T-cell (primary cell): ENCODE results near the gene SENP5. TPM values are rescaled to one million over a fixed set of nuclear protein-coding genes. Genes with fewer than 3 reads are reported as not detected.

Source experiments
- ATAC-seq, 4 experiments: fragments of 200-7000 bp in 3 of 4; fragments of 150-1000 bp in 1 of 4; cut with Tn5 transposase; replicated peaks in 1 of 4; 1 replicate in 3 of 4; 2 replicates in 1 of 4; pipeline ENCODE4 v1.10.0; 2021; ENCODE audit warnings: moderate library complexity in 3 of 4, mild to moderate bottlenecking in 2 of 4, moderate number of reproducible peaks in 1 of 4
- CTCF ChIA-PET, 2 donors: fragments of 300-600 bp; sonication (Branson Sonifier 250); formaldehyde crosslinking; loops; one replicate each; lab custom pipeline; 2022; ENCODE audit warnings: antibody characterized with exemption in 2 of 2; lab: Charles Lee
- POLR2A ChIA-PET, 2 donors: fragments of 300-600 bp; sonication (Branson Sonifier 250); formaldehyde crosslinking; loops; one replicate each; lab custom pipeline; 2022; ENCODE audit warnings: antibody characterized with exemption in 2 of 2; lab: Charles Lee
- DNase-seq, 35 experiments: peaks; one replicate each; pipeline versions ENCODE4 v3.0.0 to v3.0.0-alpha.2; 2013 to 2023
- H3K27ac ChIP-seq: one replicate; pipeline ENCODE4 v1.5.1; 2013; ENCODE audit warnings: low read length
- H3K27me3 ChIP-seq, 2 experiments: replicated peaks in 1 of 2; 1 replicate in 1 of 2; 2 replicates in 1 of 2; pipeline versions ENCODE4 v1.6.1 to v1.7.0; 2013; ENCODE audit warnings: low read length in 1 of 2, mixed read lengths in 1 of 2; ENCODE audit not compliant: control insufficient read depth in 2 of 2, insufficient read depth in 2 of 2; ENCODE audit errors: extremely low read depth in 1 of 2
- H3K36me3 ChIP-seq, 2 donors: 1 replicate in 1 of 2; 2 replicates in 1 of 2; pipeline versions ENCODE4 v1.6.1 to v1.7.0; 2013; ENCODE audit warnings: low read length in 1 of 2; ENCODE audit not compliant: control insufficient read depth in 2 of 2, insufficient read depth in 1 of 2; ENCODE audit errors: extremely low read depth in 1 of 2
- H3K4me1 ChIP-seq, 2 experiments: 1 replicate in 1 of 2; 2 replicates in 1 of 2; pipeline versions ENCODE4 v1.6.1 to v1.7.0; 2013; ENCODE audit warnings: low read length in 2 of 2, mixed read lengths in 1 of 2; ENCODE audit not compliant: insufficient read depth in 2 of 2, control insufficient read depth in 1 of 2; ENCODE audit errors: extremely low read depth in 1 of 2
- H3K4me3 ChIP-seq, 2 donors: 1 replicate in 1 of 2; 2 replicates in 1 of 2; pipeline versions ENCODE4 v1.5.1 to v1.7.0; 2013; ENCODE audit warnings: mild to moderate bottlenecking in 2 of 2, low read length in 1 of 2, moderate library complexity in 1 of 2; ENCODE audit not compliant: control insufficient read depth in 1 of 2; ENCODE audit errors: extremely low read depth in 1 of 2
- H3K9me3 ChIP-seq: 2 replicates; pipeline ENCODE4 v1.7.0; 2013
- H3K27ac Mint-ChIP-seq, 2 donors: one replicate each; pipeline ENCODE4 v1.8.0; 2020 to 2021; ENCODE audit warnings: mild to moderate bottlenecking in 2 of 2, mixed read lengths in 2 of 2
- H3K27me3 Mint-ChIP-seq, 2 donors: one replicate each; pipeline ENCODE4 v1.8.0; 2021 to 2022; ENCODE audit warnings: mixed read lengths in 2 of 2
- H3K36me3 Mint-ChIP-seq: one replicate; pipeline ENCODE4 v1.8.0; 2021; ENCODE audit warnings: mixed read lengths
- H3K4me1 Mint-ChIP-seq, 3 donors: one replicate each; pipeline ENCODE4 v1.8.0; 2020 to 2022; ENCODE audit warnings: mixed read lengths in 3 of 3, mild to moderate bottlenecking in 1 of 3
- H3K4me3 Mint-ChIP-seq, 3 donors: one replicate each; pipeline ENCODE4 v1.8.0; 2020 to 2022; ENCODE audit warnings: mild to moderate bottlenecking in 3 of 3, mixed read lengths in 3 of 3, moderate library complexity in 3 of 3
- H3K9me3 Mint-ChIP-seq, 3 donors: one replicate each; pipeline ENCODE4 v1.8.0; 2020 to 2022; ENCODE audit warnings: mixed read lengths in 3 of 3
- WGBS: methylation state at CpG from one replicate; pipeline ENCODE4 v1.1.5; 2013; ENCODE audit warnings: missing lambda C conversion rate; ENCODE audit not compliant: insufficient coverage; 5-methylcytosine and 5-hydroxymethylcytosine counted together
- total RNA-seq, 35 experiments: library from RNA in 6 of 35; stranded (reverse) in 6 of 35; fragments of 120-200 nt in 1 of 35; gene quantifications; one replicate each; pipeline versions ENCODE4 v1.2.1 to v1.2.4 and lab custom pipeline; 2013 to 2026

The SENP5 gene
- total RNA-seq, 5 donors from 2014 or later (not counting 1 experiment from before 2014, with no cell fraction given): 33.8 to 61.2 (median 37.5) TPM

DNA sequence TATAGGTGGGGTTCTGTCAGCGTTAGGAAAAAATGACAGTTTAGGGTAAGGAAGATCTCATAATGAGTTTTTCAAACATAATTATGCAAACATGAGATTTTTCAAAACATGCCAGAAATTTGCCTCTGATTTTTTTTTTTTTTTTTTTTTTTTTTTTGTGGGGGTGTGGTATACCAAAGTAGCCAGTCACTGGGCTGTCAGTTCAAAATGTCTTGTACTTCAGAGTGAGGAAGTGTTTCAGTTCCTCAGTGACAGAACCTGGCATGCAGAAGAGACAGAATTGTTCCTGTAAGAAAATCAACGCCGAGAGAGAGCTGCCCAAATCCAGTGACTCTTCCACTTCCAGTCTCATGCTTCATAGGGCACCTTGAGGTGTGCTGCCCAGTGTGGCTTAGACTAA, 64.9 kb downstream of the SENP5 start:
- Histone ChIP-seq H3K4me3 (no peak overlapping the region), H3K36me3 (peaks cover 13 to 80% of the 10 kb centered on the region in 2 donors), H3K9me3 (no peaks in the 10 kb centered on the region), H3K27me3 (no peaks in the 10 kb centered on the region), H3K4me1 (no peaks in the 10 kb centered on the region), H3K27ac (no peak overlapping the region)
- no peak overlapping the region for H3K27ac Mint-ChIP-seq
- peaks cover 0 to 1% (median 0%) of the 10 kb centered on the region in 3 donors for H3K4me1 Mint-ChIP-seq
- H3K27me3 Mint-ChIP-seq: no peaks in the 10 kb centered on the region
- DNase-seq (no peak), ATAC-seq (no peak)
- ChIA-PET CTCF (no interaction called here), POLR2A (no interaction called here)
- WGBS: no CpG with 5 or more reads among the region's 3 CpGs
- no peak overlapping the region for H3K4me3 Mint-ChIP-seq
- no peaks in the 10 kb centered on the region for H3K9me3 Mint-ChIP-seq
- peaks cover 57% of the 10 kb centered on the region for H3K36me3 Mint-ChIP-seq

DNA sequence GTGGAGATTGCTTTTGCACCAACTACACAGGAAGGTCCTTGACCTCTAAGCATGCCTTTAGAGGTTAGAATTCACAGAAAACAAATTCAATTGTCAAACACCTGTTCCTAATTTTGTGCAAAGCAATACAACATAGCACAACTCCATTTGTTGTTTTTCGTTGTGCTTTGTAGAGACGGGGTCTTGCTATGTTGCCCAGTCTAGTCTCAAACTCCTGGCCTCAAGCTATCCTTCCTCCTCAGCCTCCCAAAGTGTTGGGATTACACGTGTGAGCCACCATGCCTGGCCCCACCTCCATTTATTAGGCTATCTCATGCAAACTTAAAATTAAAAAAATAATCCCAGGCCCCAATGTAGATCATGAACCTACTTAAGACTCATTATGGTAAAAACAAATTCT, 68.6 kb downstream of the SENP5 start:
- H3K27me3 Mint-ChIP-seq: no peaks in the 10 kb centered on the region
- H3K4me1 Mint-ChIP-seq: peaks cover 15 to 18% (median 17%) of the 10 kb centered on the region in 3 donors
- Histone ChIP-seq H3K27me3 (no peaks in the 10 kb centered on the region), H3K27ac (no peak overlapping the region), H3K36me3 (peaks cover 10 to 75% of the 10 kb centered on the region in 2 donors), H3K4me1 (peaks cover 0 to 8% of the 10 kb centered on the region in 2 experiments), H3K4me3 (no peak overlapping the region), H3K9me3 (no peaks in the 10 kb centered on the region)
- H3K9me3 Mint-ChIP-seq: no peaks in the 10 kb centered on the region
- POLR2A ChIA-PET: no interaction called here
- ATAC-seq: no peak
- CTCF ChIA-PET: interaction anchor here in 1 of 2 donors (0.7 kb wide), 1 partner anchor 98 kb away, joined by 3 read pairs; no protein-coding TSS in a partner anchor
- WGBS: 100% methylated on average over 2 of the region's 3 CpGs
- DNase-seq: no peak
- H3K36me3 Mint-ChIP-seq: peaks cover 49% of the 10 kb centered on the region
- H3K4me3 Mint-ChIP-seq: no peak overlapping the region
- H3K27ac Mint-ChIP-seq: no peak overlapping the region

DNA sequence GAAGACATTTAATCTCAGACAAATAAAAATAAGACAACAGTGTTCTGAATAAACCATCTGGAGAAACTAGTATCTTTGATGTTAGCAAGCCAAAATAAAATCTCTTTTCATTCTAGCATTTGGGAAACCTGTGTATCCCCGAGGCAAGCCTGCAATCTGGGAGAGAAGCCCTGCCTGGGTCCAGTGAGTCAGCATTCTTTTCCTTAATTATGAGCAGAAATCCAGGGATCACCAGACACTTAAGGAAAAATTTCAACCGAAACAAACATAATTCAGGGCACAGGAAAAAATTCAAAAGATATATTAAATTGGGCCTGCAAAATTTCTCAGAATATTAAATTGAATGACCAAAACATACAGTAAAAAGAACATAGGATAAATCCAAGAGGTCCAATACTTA, 70.4 kb downstream of the SENP5 start:
- peaks cover 29 to 30% (median 30%) of the 10 kb centered on the region in 3 donors for H3K4me1 Mint-ChIP-seq
- peaks cover 41% of the 10 kb centered on the region for H3K36me3 Mint-ChIP-seq
- ChIA-PET CTCF (interaction anchor here in 1 of 2 donors (0.7 kb wide), 1 partner anchor 69 kb away, joined by 5 read pairs; no protein-coding TSS in a partner anchor), POLR2A (no interaction called here)
- ATAC-seq: no peak
- no peaks in the 10 kb centered on the region for H3K9me3 ChIP-seq
- H3K4me3 ChIP-seq: no peak overlapping the region
- H3K4me1 ChIP-seq: peaks cover under 1 to 21% of the 10 kb centered on the region in 2 experiments
- no peak overlapping the region for H3K27ac Mint-ChIP-seq
- H3K27me3 ChIP-seq: no peaks in the 10 kb centered on the region
- H3K4me3 Mint-ChIP-seq: no peak overlapping the region
- WGBS: 100% methylated on average over 1 of the region's 2 CpGs
- H3K36me3 ChIP-seq: peaks cover 4 to 59% of the 10 kb centered on the region in 2 donors
- no peaks in the 10 kb centered on the region for H3K9me3 Mint-ChIP-seq
- H3K27ac ChIP-seq: no peak overlapping the region
- peaks cover 0 to 2% of the 10 kb centered on the region in 2 donors for H3K27me3 Mint-ChIP-seq
- DNase-seq: no peak

GRCh38 chr3:196938576-196938975, 70.9 kb downstream of the SENP5 start:
- Histone ChIP-seq H3K27me3 (no peaks in the 10 kb centered on the region), H3K4me1 (peaks cover 5 to 25% of the 10 kb centered on the region in 2 experiments), H3K36me3 (peaks cover 4 to 57% of the 10 kb centered on the region in 2 donors), H3K4me3 (no peak overlapping the region), H3K27ac (no peak overlapping the region), H3K9me3 (no peaks in the 10 kb centered on the region)
- CTCF ChIA-PET: interaction anchor here in 1 of 2 donors (0.7 kb wide), 1 partner anchor 68 kb away, joined by 5 read pairs; no protein-coding TSS in a partner anchor
- Mint-ChIP-seq H3K27ac (peak overlapping the region in 1 of 2 donors; percentile 15), H3K4me1 (peaks cover 34 to 35% (median 35%) of the 10 kb centered on the region in 3 donors), H3K4me3 (no peak overlapping the region), H3K27me3 (peaks cover 0 to 2% of the 10 kb centered on the region in 2 donors), H3K9me3 (no peaks in the 10 kb centered on the region), H3K36me3 (peaks cover 41% of the 10 kb centered on the region)
- WGBS: 85% methylated on average over 2 of the region's 5 CpGs
- ATAC-seq (no peak), DNase-seq (no peak)
- POLR2A ChIA-PET: no interaction called here

GRCh38 chr3:196941729-196942225, 74.1 kb downstream of the SENP5 start:
- Histone ChIP-seq H3K4me1 (peaks cover 8 to 28% of the 10 kb centered on the region in 2 experiments), H3K27me3 (no peaks in the 10 kb centered on the region), H3K9me3 (no peaks in the 10 kb centered on the region), H3K27ac (peak overlapping the region; percentile 92), H3K4me3 (peak overlapping the region; percentile 80 to 92), H3K36me3 (peaks cover 4 to 25% of the 10 kb centered on the region in 2 donors)
- H3K4me3 Mint-ChIP-seq: peak overlapping the region; percentile 96 to 100 (median 99)
- ATAC-seq (peak; percentile 42 to 56 (median 44)), DNase-seq (peak in 32 of 35 experiments; percentile 27 to 75 (median 50))
- H3K4me1 Mint-ChIP-seq: peaks cover 48 to 49% (median 49%) of the 10 kb centered on the region in 3 donors
- H3K9me3 Mint-ChIP-seq: no peaks in the 10 kb centered on the region
- POLR2A ChIA-PET: interaction anchor here in 1 of 2 donors (0.6 to 1.6 kb wide), 4 partner anchors 13 to 373 kb away, joined by 3 to 7 read pairs (median 4); partner anchors contain the start of genes FBXO45, SENP5 and WDR53
- peak overlapping the region; percentile 96 to 97 for H3K27ac Mint-ChIP-seq
- CTCF ChIA-PET: interaction anchor here in 1 of 2 donors (0.6 to 1.8 kb wide), 3 partner anchors 49 to 74 kb away, joined by 3 to 22 read pairs (median 3); partner anchors contain the start of gene SENP5
- 0% methylated on average over 27 of the region's 31 CpGs for WGBS
- peaks cover 0 to 2% of the 10 kb centered on the region in 2 donors for H3K27me3 Mint-ChIP-seq
- peaks cover 22% of the 10 kb centered on the region for H3K36me3 Mint-ChIP-seq

DNA sequence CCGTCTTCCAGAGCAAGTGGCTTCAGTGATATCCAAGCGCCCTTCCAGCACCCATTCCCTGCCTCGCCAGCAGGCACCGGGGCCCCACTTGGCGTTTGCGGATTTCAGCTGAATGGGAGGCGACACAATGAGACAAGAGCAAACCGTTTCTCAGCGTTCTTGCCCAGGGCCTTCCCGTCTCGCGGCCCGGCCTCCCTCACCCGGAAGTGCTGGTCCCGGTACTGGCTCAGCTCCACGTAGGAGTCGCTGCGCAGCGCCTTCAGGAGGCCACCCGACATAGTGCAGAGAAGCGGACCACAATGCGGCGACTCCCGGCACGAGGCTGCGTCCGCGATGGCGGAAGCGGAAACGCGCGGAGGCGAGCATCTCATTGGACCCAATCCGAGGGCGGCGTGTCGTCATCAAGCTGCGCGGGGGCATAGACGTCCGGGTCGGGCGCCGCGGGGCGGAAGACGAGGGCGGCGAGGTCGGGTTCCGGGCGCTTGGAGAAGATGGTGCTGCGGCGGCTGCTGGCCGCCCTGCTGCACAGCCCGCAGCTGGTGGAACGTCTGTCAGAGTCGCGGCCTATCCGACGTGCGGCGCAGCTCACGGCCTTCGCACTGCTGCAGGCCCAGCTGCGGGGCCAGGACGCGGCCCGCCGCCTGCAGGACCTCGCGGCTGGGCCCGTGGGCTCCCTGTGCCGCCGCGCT, 74.7 kb downstream of the SENP5 start, which contains the start of gene NCBP2:
Gene NCBP2, minus strand, starts transcription at position 303 of the 689 bp plus-strand sequence. Its CDS starts 25 bp downstream, at position 278.
- ChIA-PET CTCF (interaction anchor here in 1 of 2 donors (1.8 kb wide), 1 partner anchor 75 kb away, joined by 22 read pairs; the partner anchor contains the start of gene SENP5), POLR2A (interaction anchor here in 1 of 2 donors (0.5 to 1.6 kb wide), 3 partner anchors 75 to 763 kb away, joined by 4 to 7 read pairs (median 6); partner anchors contain the start of genes FBXO45, SENP5 and WDR53)
- peaks cover 48 to 49% (median 49%) of the 10 kb centered on the region in 3 donors for H3K4me1 Mint-ChIP-seq
- ATAC-seq (peak; percentile 93 to 95 (median 94)), DNase-seq (peak; percentile 97 to 100 (median 99))
- H3K27me3 ChIP-seq: no peaks in the 10 kb centered on the region
- H3K27me3 Mint-ChIP-seq: peaks cover 0 to 2% of the 10 kb centered on the region in 2 donors
- peaks cover 8 to 28% of the 10 kb centered on the region in 2 experiments for H3K4me1 ChIP-seq
- H3K27ac ChIP-seq: peak within 1 kb of the TSS; percentile 92
- H3K9me3 ChIP-seq: no peaks in the 10 kb centered on the region
- peaks cover 1 to 19% of the 10 kb centered on the region in 2 donors for H3K36me3 ChIP-seq
- H3K27ac Mint-ChIP-seq: peak within 1 kb of the TSS; percentile 96 to 97
- WGBS: under 1% methylated on average over 77 of the region's 77 CpGs
- peak within 1 kb of the TSS; percentile 80 to 92 for H3K4me3 ChIP-seq
- H3K36me3 Mint-ChIP-seq: peaks cover 16% of the 10 kb centered on the region
- H3K9me3 Mint-ChIP-seq: no peaks in the 10 kb centered on the region
- H3K4me3 Mint-ChIP-seq: peak within 1 kb of the TSS; percentile 96 to 100 (median 99)
